ENCODE measurements around the gene WWOX. TPM values are rescaled to one million over a fixed set of nuclear protein-coding genes. Genes with fewer than 3 reads are reported as not detected.

Gene WWOX
- total and polyA plus RNA-seq, 2 experiments from 2014 or later: 22.1 to 123 TPM

GRCh38 chr16:79167893-79168292 lies 1068.4 kb downstream of the WWOX start:
- Histone ChIP-seq H3K4me1 (ENCODE audit: low read depth) (peaks cover 12% of the 10 kb centered on the region), H3K27ac (no peak overlapping the region), H3K36me3 (no peaks in the 10 kb centered on the region), H3K9me3 (ENCODE audit: low read depth) (no peaks in the 10 kb centered on the region), H3K27me3 (no peaks in the 10 kb centered on the region), H3K4me3 (no peak overlapping the region)
- DNase-seq (ENCODE audit: low read depth in 1 of 2, low spot score in 1 of 2): no peak
- no peak for TF ChIP-seq CTCF (IDR thresholded peaks at IDR 0.05; ENCODE audit: low read depth, low read length)

GRCh38 chr16:79168321-79168720 lies 1068.9 kb downstream of the WWOX start:
- Histone ChIP-seq H3K36me3 (no peaks in the 10 kb centered on the region), H3K27ac (no peak overlapping the region), H3K4me1 (ENCODE audit: low read depth) (peaks cover 12% of the 10 kb centered on the region), H3K9me3 (ENCODE audit: low read depth) (no peaks in the 10 kb centered on the region), H3K27me3 (no peaks in the 10 kb centered on the region), H3K4me3 (no peak overlapping the region)
- TF ChIP-seq CTCF (IDR thresholded peaks at IDR 0.05; ENCODE audit: low read depth, low read length): no peak
- no peak for DNase-seq (ENCODE audit: low read depth in 1 of 2, low spot score in 1 of 2)

GRCh38 chr16:79169239-79169638 lies 1069.8 kb downstream of the WWOX start:
- Histone ChIP-seq H3K4me3 (no peak overlapping the region), H3K27ac (no peak overlapping the region), H3K27me3 (no peaks in the 10 kb centered on the region), H3K9me3 (ENCODE audit: low read depth) (no peaks in the 10 kb centered on the region), H3K4me1 (ENCODE audit: low read depth) (peaks cover 7% of the 10 kb centered on the region), H3K36me3 (no peaks in the 10 kb centered on the region)
- no peak for DNase-seq (ENCODE audit: low read depth in 1 of 2, low spot score in 1 of 2)
- TF ChIP-seq CTCF (IDR thresholded peaks at IDR 0.05; ENCODE audit: low read depth, low read length): no peak

- H3K4me3 ChIP-seq: no peak overlapping the region
- peak in 1 of 2 donors; percentile 33 for DNase-seq (ENCODE audit: low read depth in 1 of 2, low spot score in 1 of 2)
- no peaks in the 10 kb centered on the region for H3K9me3 ChIP-seq (ENCODE audit: low read depth)
- TF ChIP-seq CTCF (IDR thresholded peaks at IDR 0.05; ENCODE audit: low read depth, low read length): no peak
- H3K27ac ChIP-seq: no peak overlapping the region
- H3K36me3 ChIP-seq: no peaks in the 10 kb centered on the region
- H3K4me1 ChIP-seq (ENCODE audit: low read depth): no peaks in the 10 kb centered on the region
- no peaks in the 10 kb centered on the region for H3K27me3 ChIP-seq
Measured at GRCh38 chr16:79170555-79171246, 1071.2 kb downstream of the WWOX start.

- Histone ChIP-seq H3K4me3 (no peak overlapping the region), H3K27ac (no peak overlapping the region), H3K36me3 (no peaks in the 10 kb centered on the region), H3K4me1 (ENCODE audit: low read depth) (no peaks in the 10 kb centered on the region), H3K27me3 (no peaks in the 10 kb centered on the region), H3K9me3 (ENCODE audit: low read depth) (no peaks in the 10 kb centered on the region)
- DNase-seq (ENCODE audit: low read depth in 1 of 2, low spot score in 1 of 2): no peak
- no peak for TF ChIP-seq CTCF (IDR thresholded peaks at IDR 0.05; ENCODE audit: low read depth, low read length)
Measured at GRCh38 chr16:79171504-79171903, 1072.0 kb downstream of the WWOX start.
